Left lung (tissue), 10 donors: Measurements from ENCODE around the gene RRM1. TPM values are rescaled to one million over a fixed set of nuclear protein-coding genes. Genes with fewer than 3 reads are reported as not detected.

ENCODE experiments used
- ATAC-seq: fragments of 200-7000 bp; cut with Tn5 transposase; one replicate; pipeline ENCODE4 v1.9.1; 2020; ENCODE audit warnings: moderate library complexity
- DNase-seq, 4 donors: peaks; one replicate each; pipeline ENCODE4 v3.0.0-alpha.2; 2013 to 2020
- H3K27ac ChIP-seq, 2 donors: fragments of 200-600 bp; sonication (generic) in 1 of 2; one replicate each; pipeline versions ENCODE4 v1.5.0 to v1.8.0; 2020 to 2021
- H3K27me3 ChIP-seq, 2 donors: fragments of 200-600 bp; sonication (generic) in 1 of 2; one replicate each; pipeline versions ENCODE4 v1.5.0 to v1.8.0; 2020 to 2021
- H3K36me3 ChIP-seq, 2 donors: fragments of 200-600 bp; sonication (generic) in 1 of 2; one replicate each; pipeline versions ENCODE4 v1.5.0 to v1.8.0; 2020 to 2021
- H3K4me1 ChIP-seq, 2 donors: fragments of 200-600 bp; one replicate each; pipeline ENCODE4 v1.8.0; 2021
- H3K4me3 ChIP-seq, 2 donors: fragments of 200-600 bp; sonication (generic) in 1 of 2; one replicate each; pipeline versions ENCODE4 v1.5.0 to v1.8.0; 2020 to 2021; ENCODE audit warnings: mild to moderate bottlenecking in 1 of 2
- H3K9me3 ChIP-seq, 2 donors: fragments of 200-600 bp; sonication (generic) in 1 of 2; one replicate each; pipeline versions ENCODE4 v1.5.0 to v1.8.0; 2020 to 2021
- intact Hi-C, 2 donors: fragments of 100-400 bp; cut with DNase I; formaldehyde crosslinking; loops; one replicate each; pipeline versions ENCODE4 v1.11.2 to v1.14.2; 2022
- polyA plus RNA-seq, 6 donors: library from polyadenylated mRNA; unstranded; fragments of 120-200 nt; gene quantifications; one replicate each; pipeline ENCODE4 v1.2.1, GENCODE V29; 2013; ENCODE audit not compliant: insufficient read length in 6 of 6
- total RNA-seq, 2 donors: library from RNA; stranded (reverse); fragmentation: NEBNext Ultra II Directional; extraction: Animal tissue kit (Norgen Biotek cat#: 25700); gene quantifications; one replicate each; pipeline ENCODE4 v1.2.1, GENCODE V29; 2021
- TF ChIP-seq, protein P1 (sequence below), 2 donors: fragments of 200-600 bp; sonication (generic) in 1 of 2; IDR thresholded peaks; one replicate each; pipeline versions ENCODE4 v1.5.0 to v1.8.0; 2021; ENCODE audit warnings: antibody characterized with exemption in 2 of 2
- donor health status: DM: no; HTN: yes; CAD: no.
- donor health status: DM: no; HTN: no; CAD: no.

RRM1 gene
- total and polyA plus RNA-seq, 8 donors: 46.0 to 93.8 (median 60.9) TPM

GRCh38 chr11:4068962-4069361, 25.6 kb upstream of the RRM1 start:
- DNase-seq (no peak), ATAC-seq (no peak)
- TF ChIP-seq, protein P1, sequence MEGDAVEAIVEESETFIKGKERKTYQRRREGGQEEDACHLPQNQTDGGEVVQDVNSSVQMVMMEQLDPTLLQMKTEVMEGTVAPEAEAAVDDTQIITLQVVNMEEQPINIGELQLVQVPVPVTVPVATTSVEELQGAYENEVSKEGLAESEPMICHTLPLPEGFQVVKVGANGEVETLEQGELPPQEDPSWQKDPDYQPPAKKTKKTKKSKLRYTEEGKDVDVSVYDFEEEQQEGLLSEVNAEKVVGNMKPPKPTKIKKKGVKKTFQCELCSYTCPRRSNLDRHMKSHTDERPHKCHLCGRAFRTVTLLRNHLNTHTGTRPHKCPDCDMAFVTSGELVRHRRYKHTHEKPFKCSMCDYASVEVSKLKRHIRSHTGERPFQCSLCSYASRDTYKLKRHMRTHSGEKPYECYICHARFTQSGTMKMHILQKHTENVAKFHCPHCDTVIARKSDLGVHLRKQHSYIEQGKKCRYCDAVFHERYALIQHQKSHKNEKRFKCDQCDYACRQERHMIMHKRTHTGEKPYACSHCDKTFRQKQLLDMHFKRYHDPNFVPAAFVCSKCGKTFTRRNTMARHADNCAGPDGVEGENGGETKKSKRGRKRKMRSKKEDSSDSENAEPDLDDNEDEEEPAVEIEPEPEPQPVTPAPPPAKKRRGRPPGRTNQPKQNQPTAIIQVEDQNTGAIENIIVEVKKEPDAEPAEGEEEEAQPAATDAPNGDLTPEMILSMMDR (IDR thresholded peaks at IDR 0.05): no peak
- no peaks in the 10 kb centered on the region for H3K9me3 ChIP-seq
- peak overlapping the region in 1 of 2 donors; percentile 21 for H3K27ac ChIP-seq
- intact Hi-C loops: no loop called here
- peaks cover 0 to 34% of the 10 kb centered on the region in 2 donors for H3K4me1 ChIP-seq
- peaks cover 0 to 23% of the 10 kb centered on the region in 2 donors for H3K36me3 ChIP-seq
- no peaks in the 10 kb centered on the region for H3K27me3 ChIP-seq
- no peak overlapping the region for H3K4me3 ChIP-seq

DNA sequence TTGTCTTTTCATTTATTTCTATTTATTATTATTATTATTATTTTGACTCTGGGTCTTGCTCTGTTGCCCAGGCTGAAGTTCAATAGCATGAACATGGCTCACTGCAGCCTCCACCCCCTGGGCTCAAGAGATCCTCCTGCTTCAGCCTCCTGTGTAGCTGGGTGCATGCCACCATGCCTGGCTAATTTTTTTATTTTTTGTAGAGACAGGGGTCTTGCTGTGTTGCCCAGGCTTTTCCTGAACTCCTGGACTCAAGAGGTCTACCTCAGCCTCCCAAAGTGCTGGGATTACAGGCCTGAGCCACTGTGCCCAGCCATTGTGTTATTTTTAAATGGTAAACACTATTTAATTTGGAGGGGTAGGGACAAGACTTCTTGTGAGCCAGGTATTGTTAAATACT, 23.3 kb upstream of the RRM1 start:
- H3K4me3 ChIP-seq: no peak overlapping the region
- DNase-seq (no peak), ATAC-seq (no peak)
- H3K27me3 ChIP-seq: no peaks in the 10 kb centered on the region
- H3K36me3 ChIP-seq: peaks cover 0 to 30% of the 10 kb centered on the region in 2 donors
- intact Hi-C loops: loop anchor here in 1 of 2 donors (5.0 kb wide), 1 partner anchor 224 kb away; no protein-coding TSS in a partner anchor
- H3K4me1 ChIP-seq: peaks cover 0 to 31% of the 10 kb centered on the region in 2 donors
- TF ChIP-seq, protein P1 (IDR thresholded peaks at IDR 0.05): no peak
- no peak overlapping the region for H3K27ac ChIP-seq
- no peaks in the 10 kb centered on the region for H3K9me3 ChIP-seq

- Histone ChIP-seq H3K4me3 (no peak overlapping the region), H3K4me1 (peaks cover 0 to 25% of the 10 kb centered on the region in 2 donors), H3K36me3 (peaks cover 0 to 30% of the 10 kb centered on the region in 2 donors), H3K27ac (peak overlapping the region in 1 of 2 donors; percentile 30), H3K27me3 (no peaks in the 10 kb centered on the region), H3K9me3 (no peaks in the 10 kb centered on the region)
- intact Hi-C loops: loop anchor here in 1 of 2 donors (5.0 kb wide), 1 partner anchor 225 kb away; no protein-coding TSS in a partner anchor
- DNase-seq (peak in 1 of 4 donors; percentile 13), ATAC-seq (peak; percentile 21)
- TF ChIP-seq, protein P1 (IDR thresholded peaks at IDR 0.05): no peak
Measured at GRCh38 chr11:4071914-4072313, 22.7 kb upstream of the RRM1 start.

GRCh38 chr11:4072668-4073285, 21.8 kb upstream of the RRM1 start:
- Histone ChIP-seq H3K9me3 (no peaks in the 10 kb centered on the region), H3K4me1 (peaks cover 0 to 21% of the 10 kb centered on the region in 2 donors), H3K36me3 (peaks cover 0 to 30% of the 10 kb centered on the region in 2 donors), H3K27ac (no peak overlapping the region), H3K4me3 (no peak overlapping the region), H3K27me3 (no peaks in the 10 kb centered on the region)
- ATAC-seq: peak; percentile 95
- intact Hi-C loops: loop anchor here in 1 of 2 donors (5.0 kb wide), 1 partner anchor 225 kb away; no protein-coding TSS in a partner anchor
- TF ChIP-seq, protein P1 (IDR thresholded peaks at IDR 0.05): peak; percentile 75 to 90
- DNase-seq: peak in 2 of 4 donors; percentile 81 to 88

GRCh38 chr11:4074266-4074665, 20.3 kb upstream of the RRM1 start:
- DNase-seq: no peak
- H3K9me3 ChIP-seq: no peaks in the 10 kb centered on the region
- intact Hi-C loops: loop anchor here in 1 of 2 donors (5.0 kb wide), 1 partner anchor 227 kb away; no protein-coding TSS in a partner anchor
- ATAC-seq: no peak
- no peak overlapping the region for H3K4me3 ChIP-seq
- H3K27ac ChIP-seq: no peak overlapping the region
- peaks cover 0 to 13% of the 10 kb centered on the region in 2 donors for H3K4me1 ChIP-seq
- H3K27me3 ChIP-seq: no peaks in the 10 kb centered on the region
- peaks cover 0 to 36% of the 10 kb centered on the region in 2 donors for H3K36me3 ChIP-seq
- TF ChIP-seq, protein P1 (IDR thresholded peaks at IDR 0.05): no peak
